Esophagus squamous epithelium (tissue), 5 donors: ENCODE measurements around the gene GUCA2A. TPM values are rescaled to one million over a fixed set of nuclear protein-coding genes. Genes with fewer than 3 reads are reported as not detected.

Source experiments
- DNase-seq: peaks from one replicate; lab custom pipeline; 2025; lab: John Stamatoyannopoulos, UW
- H3K27ac ChIP-seq, 4 donors: fragments of 200-600 bp; sonication (generic); one replicate each; pipeline ENCODE4 v1.5.1; 2016 to 2019; ENCODE audit warnings: mild to moderate bottlenecking in 1 of 4
- H3K27me3 ChIP-seq, 4 donors: fragments of 200-600 bp; sonication (generic); 1 replicate in 3 of 4; 2 replicates in 1 of 4; pipeline versions ENCODE4 v1.5.1 to v1.6.0; 2017 to 2021; ENCODE audit warnings: antibody characterized with exemption in 1 of 4
- H3K36me3 ChIP-seq, 3 donors: fragments of 200-600 bp; sonication (generic); one replicate each; pipeline ENCODE4 v1.5.1; 2016 to 2019
- H3K4me1 ChIP-seq, 3 donors: fragments of 200-600 bp; sonication (generic); one replicate each; pipeline ENCODE4 v1.5.1; 2017 to 2019
- H3K4me3 ChIP-seq, 4 donors: fragments of 200-600 bp; sonication (generic); 1 replicate in 3 of 4; 2 replicates in 1 of 4; pipeline ENCODE4 v1.5.1; 2016 to 2019; ENCODE audit warnings: mild to moderate bottlenecking in 2 of 4, moderate library complexity in 1 of 4
- H3K9me3 ChIP-seq, 3 donors: fragments of 200-600 bp; sonication (generic); one replicate each; pipeline ENCODE4 v1.5.1; 2016 to 2019
- POLR2A ChIP-seq, 4 donors: fragments of 450-650 bp; IDR thresholded peaks; one replicate each; pipeline ENCODE4 v1.6.1; 2017; ENCODE audit warnings: antibody characterized with exemption in 4 of 4, mild to moderate bottlenecking in 4 of 4, moderate library complexity in 3 of 4
- WGBS, 2 donors: methylation state at CpG; one replicate each; pipeline ENCODE4 v1.1.5; 2018; 5-methylcytosine and 5-hydroxymethylcytosine counted together
- intact Hi-C: fragments of 100-400 bp; cut with DNase I; formaldehyde crosslinking; loops from one replicate; pipeline ENCODE4 v1.15.0; 2022
- total RNA-seq, 4 donors: library from RNA; depleted of rRNA; stranded (reverse); fragments of >200 nt; gene quantifications; one replicate each; pipeline ENCODE4 v1.1.0, GENCODE V29; 2016
- TF ChIP-seq, protein P1 (sequence below), 6 experiments: fragments of 450-650 bp in 4 of 6; fragments of 200-600 bp in 2 of 6; sonication (generic) in 2 of 6; IDR thresholded peaks; one replicate each; pipeline ENCODE4 v1.5.1; 2016 to 2019; ENCODE audit warnings: antibody characterized with exemption in 6 of 6, mild to moderate bottlenecking in 4 of 6, moderate library complexity in 4 of 6
- donor health status: DM: yes; HTN: yes; CAD: no.

GUCA2A gene
- total RNA-seq, 4 donors from 2014 or later = not detected

- TF ChIP-seq, protein P1, sequence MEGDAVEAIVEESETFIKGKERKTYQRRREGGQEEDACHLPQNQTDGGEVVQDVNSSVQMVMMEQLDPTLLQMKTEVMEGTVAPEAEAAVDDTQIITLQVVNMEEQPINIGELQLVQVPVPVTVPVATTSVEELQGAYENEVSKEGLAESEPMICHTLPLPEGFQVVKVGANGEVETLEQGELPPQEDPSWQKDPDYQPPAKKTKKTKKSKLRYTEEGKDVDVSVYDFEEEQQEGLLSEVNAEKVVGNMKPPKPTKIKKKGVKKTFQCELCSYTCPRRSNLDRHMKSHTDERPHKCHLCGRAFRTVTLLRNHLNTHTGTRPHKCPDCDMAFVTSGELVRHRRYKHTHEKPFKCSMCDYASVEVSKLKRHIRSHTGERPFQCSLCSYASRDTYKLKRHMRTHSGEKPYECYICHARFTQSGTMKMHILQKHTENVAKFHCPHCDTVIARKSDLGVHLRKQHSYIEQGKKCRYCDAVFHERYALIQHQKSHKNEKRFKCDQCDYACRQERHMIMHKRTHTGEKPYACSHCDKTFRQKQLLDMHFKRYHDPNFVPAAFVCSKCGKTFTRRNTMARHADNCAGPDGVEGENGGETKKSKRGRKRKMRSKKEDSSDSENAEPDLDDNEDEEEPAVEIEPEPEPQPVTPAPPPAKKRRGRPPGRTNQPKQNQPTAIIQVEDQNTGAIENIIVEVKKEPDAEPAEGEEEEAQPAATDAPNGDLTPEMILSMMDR (IDR thresholded peaks at IDR 0.05) = no peak
- no peak for TF ChIP-seq POLR2A (IDR thresholded peaks at IDR 0.05)
- Histone ChIP-seq H3K4me1 (peaks cover 20 to 67% (median 43%) of the 10 kb centered on the region in 3 donors), H3K27ac (peak overlapping the region in 1 of 4 donors; percentile 26), H3K36me3 (peaks cover 0 to 41% (median 0%) of the 10 kb centered on the region in 3 donors), H3K9me3 (no peaks in the 10 kb centered on the region), H3K4me3 (no peak overlapping the region), H3K27me3 (no peaks in the 10 kb centered on the region)
- intact Hi-C loops = loop anchor here (5.0 to 10.0 kb wide), 2 partner anchors 155 to 603 kb away; no protein-coding TSS in a partner anchor
- no peak for DNase-seq
- 19 to 28% methylated on average over 6 of the region's 6 CpGs for WGBS, 2 donors
These were observed 13.0 kb upstream of the GUCA2A start for GRCh38 chr1:42177541-42177981.

- DNase-seq = no peak
- Histone ChIP-seq H3K27me3 (no peaks in the 10 kb centered on the region), H3K36me3 (peaks cover 0 to 37% (median 0%) of the 10 kb centered on the region in 3 donors), H3K9me3 (no peaks in the 10 kb centered on the region), H3K4me1 (peaks cover 24 to 73% (median 48%) of the 10 kb centered on the region in 3 donors), H3K4me3 (no peak overlapping the region), H3K27ac (peak overlapping the region in 1 of 4 donors; percentile 26)
- WGBS, 2 donors = 64 to 69% methylated on average over 4 of the region's 4 CpGs
- intact Hi-C loops = loop anchor here (5.0 to 10.0 kb wide), 2 partner anchors 155 to 602 kb away; no protein-coding TSS in a partner anchor
- TF ChIP-seq, protein P1 (IDR thresholded peaks at IDR 0.05) = peak; percentile 28 to 76 (median 64)
- no peak for TF ChIP-seq POLR2A (IDR thresholded peaks at IDR 0.05)
These were observed 12.5 kb upstream of the GUCA2A start for GRCh38 chr1:42176902-42177519.

DNA sequence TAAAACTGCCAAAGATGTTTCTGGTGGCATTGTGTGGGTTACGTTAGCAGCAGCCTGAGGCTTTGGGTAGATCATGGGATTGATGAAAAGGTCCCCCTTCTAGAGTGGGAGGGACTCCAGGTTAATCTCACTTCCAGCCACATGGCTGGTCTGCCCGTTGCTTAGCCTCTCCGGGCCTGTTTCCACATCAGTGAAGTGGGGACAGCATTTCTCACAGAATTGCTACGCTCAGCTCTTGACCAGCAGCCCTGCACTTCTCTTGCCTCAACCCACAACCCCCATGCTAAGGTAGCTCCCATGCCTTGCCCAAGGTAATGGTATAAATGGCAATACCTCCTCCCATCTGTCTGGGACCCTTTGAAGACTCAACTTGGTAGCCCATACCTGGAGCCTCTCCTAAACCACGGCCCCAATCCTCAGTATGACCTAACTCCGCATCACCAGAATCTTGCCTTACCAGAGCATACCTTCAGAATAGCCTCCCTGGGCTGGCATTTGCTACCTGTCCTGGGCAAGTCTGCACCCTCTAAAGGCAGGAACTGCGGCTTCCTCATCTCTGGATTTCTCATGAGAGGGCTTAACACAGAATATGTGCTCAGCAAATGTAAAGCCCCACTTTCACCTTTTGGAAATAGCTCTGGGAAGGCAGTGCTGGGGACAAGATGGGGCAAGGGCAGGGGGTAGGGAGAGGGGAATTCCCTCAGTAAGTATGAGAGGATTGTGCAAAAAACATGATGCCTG is 10.9 kb upstream of the GUCA2A start:
- H3K4me3 ChIP-seq = no peak overlapping the region
- H3K9me3 ChIP-seq = no peaks in the 10 kb centered on the region
- intact Hi-C loops = loop anchor here (5.0 to 10.0 kb wide), 2 partner anchors 157 to 601 kb away; no protein-coding TSS in a partner anchor
- TF ChIP-seq, protein P1 (IDR thresholded peaks at IDR 0.05) = no peak
- TF ChIP-seq POLR2A (IDR thresholded peaks at IDR 0.05) = no peak
- DNase-seq = no peak
- H3K27ac ChIP-seq = no peak overlapping the region
- peaks cover 29 to 88% (median 57%) of the 10 kb centered on the region in 3 donors for H3K4me1 ChIP-seq
- no peaks in the 10 kb centered on the region for H3K27me3 ChIP-seq
- peaks cover 0 to 21% (median 0%) of the 10 kb centered on the region in 3 donors for H3K36me3 ChIP-seq
- WGBS, 2 donors = 53 to 78% methylated on average over 4 to 6 of the region's 7 CpGs

DNA sequence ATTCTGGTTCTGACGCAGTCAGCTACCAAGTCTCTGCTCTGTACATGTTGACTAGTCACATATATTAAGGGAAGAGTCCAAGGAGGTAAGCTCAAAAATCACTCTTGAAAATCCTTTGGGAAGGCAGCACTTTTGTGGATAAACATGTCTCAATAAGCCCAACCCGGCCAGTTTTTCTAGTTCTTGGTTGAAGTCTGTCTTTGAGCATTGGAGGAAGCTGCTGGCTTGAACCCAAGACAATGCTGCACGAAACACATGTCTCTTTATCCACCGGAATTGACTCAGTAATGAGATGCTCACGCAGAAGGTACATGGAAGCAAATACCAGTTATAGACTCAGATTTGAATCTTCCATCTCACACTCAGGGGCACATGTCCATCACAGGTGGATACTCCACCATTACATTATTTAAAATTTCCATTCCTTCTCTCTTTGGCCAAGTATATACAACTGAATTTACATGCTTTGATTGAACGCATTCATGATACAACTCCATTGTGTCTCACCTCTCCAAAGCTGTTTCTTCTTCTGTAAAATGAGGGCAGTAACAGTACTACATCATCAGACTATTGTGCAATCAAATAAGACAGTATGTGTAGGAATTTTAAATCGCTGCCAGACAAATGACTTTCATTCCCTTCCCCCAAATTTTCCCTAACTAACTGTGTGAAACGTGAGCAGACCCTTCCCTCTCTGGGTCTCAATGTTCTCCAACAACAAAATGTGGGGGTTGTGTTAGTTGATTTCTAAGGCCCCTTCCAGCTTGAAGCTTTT is 9.6 kb upstream of the GUCA2A start:
- TF ChIP-seq, protein P1 (IDR thresholded peaks at IDR 0.05) = no peak
- TF ChIP-seq POLR2A (IDR thresholded peaks at IDR 0.05) = no peak
- Histone ChIP-seq H3K27me3 (no peaks in the 10 kb centered on the region), H3K27ac (peak overlapping the region; percentile 52 to 75 (median 73)), H3K36me3 (peaks cover 0 to 8% (median 0%) of the 10 kb centered on the region in 3 donors), H3K4me1 (peaks cover 29 to 86% (median 57%) of the 10 kb centered on the region in 3 donors), H3K9me3 (no peaks in the 10 kb centered on the region), H3K4me3 (peak overlapping the region in 1 of 4 donors; percentile 2)
- DNase-seq = no peak
- intact Hi-C loops = loop anchor here (10.0 kb wide), 1 partner anchor 599 kb away; no protein-coding TSS in a partner anchor
- WGBS, 2 donors = 34 to 50% methylated on average over 8 of the region's 8 CpGs
